GM04504 (cell line): Measurements from ENCODE around the gene NRSN1.
"Not testable (repeated sequence)": the region's sequence is repeated elsewhere in the genome, so short reads cannot be mapped to it uniquely, and the experiment has no call there.

Experiments
- DNase-seq: peaks from one replicate; pipeline ENCODE4 v3.0.0-alpha.2; 2012; ENCODE audit warnings: low read depth

NRSN1 gene

GRCh38 chr6:24142733-24143132 lies 16.7 kb downstream of the NRSN1 start:
- DNase-seq: not testable (repeated sequence)

DNA sequence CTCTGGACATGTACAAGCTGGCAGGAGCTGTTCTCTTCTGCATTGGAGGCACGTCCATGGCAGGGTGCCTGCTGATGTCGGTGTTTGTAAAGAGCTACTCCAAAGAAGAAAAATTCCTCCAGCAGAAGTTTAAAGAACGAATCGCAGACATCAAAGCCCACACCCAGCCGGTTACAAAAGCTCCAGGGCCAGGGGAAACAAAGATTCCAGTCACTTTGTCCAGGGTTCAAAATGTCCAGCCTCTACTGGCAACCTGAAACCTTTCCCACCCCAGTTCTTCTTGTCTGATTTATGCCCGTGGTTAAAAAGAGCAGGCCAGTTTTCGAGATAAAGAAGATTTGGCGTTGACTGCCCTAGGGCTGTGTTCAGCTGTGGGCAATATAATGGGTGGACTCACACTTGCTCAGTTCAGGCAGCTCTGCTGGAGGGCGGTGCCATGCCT lies 19.7 kb downstream of the NRSN1 start:
- DNase-seq: no peak

DNA sequence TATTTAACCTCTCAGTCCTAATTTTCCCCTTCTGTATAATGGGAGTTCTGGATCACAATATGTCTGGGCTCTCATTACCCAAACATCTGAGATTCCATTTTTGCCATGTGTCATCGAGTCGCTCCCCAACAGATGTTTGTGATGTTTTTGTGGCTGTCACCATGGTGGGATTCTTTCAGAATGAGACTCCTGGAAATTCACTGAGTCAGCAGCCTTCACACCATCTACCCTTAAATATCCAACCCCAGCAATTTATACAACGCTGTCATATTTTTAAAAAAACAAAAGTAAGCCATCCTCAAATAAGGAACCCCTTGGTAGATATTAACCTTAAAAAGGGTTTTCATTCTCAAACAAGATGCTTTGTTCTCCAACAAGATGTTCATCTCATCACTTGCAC lies 20.9 kb downstream of the NRSN1 start:
- DNase-seq: no peak

GRCh38 chr6:24147511-24148153 lies 21.6 kb downstream of the NRSN1 start:
- no peak for DNase-seq

DNA sequence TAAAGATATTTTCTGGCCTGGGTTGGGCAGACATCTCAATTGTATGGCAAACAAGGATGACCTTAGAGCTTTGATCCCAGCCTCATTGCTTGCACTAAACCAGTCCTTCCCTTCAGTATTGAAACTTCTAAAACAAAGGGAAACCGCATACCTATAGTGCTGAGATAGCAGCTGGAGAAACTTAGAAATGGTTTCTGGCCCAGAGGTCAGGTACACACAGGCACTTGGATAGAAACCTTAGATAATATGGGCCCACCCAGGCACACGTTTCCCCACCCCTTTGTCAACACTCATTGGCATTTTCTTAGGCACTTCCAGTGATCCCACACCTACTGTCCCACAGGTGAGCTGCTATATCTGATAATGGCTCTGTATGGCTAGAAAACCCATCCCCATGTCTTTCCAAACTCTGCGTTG lies 22.1 kb downstream of the NRSN1 start:
- DNase-seq: no peak

GRCh38 chr6:24148684-24149083 lies 22.7 kb downstream of the NRSN1 start:
- no peak for DNase-seq

DNA sequence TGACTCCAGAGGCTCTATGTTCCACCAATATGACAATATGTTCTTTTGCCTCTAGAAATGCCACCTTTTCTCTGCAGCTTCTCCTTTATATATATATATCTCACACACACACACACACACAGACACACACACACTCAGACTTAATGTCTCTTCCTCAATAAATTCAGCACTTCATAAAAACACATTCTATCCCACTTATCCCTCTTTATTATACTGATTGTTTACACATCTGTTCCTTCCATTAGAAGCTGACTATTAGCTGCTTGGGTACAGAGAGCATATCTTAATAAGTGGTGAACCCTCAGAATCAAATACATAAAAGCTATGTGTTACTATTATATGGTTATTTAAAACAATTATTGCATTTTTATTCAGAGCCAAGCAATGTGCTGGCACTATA lies 23.3 kb downstream of the NRSN1 start:
- DNase-seq: no peak

DNA sequence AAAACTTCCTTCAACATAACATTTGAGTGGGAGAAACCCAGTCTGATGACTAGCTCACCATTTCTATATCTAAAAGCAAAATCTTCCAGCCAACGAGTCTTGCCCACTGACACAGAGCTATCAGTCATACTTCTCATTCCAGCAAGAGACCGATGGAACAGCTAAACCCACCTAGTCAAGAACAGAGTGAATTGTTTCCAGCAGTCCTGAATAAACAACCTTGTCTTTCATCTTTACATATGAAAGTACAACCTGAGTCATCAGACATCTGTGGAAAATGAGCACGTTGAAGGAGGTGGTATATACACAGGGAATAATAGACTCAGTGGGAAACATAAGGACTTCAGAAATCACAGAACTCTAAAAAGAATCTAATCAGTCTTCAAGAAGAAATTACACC lies 23.8 kb downstream of the NRSN1 start:
- DNase-seq: no peak

GRCh38 chr6:24152014-24152413 lies 26.0 kb downstream of the NRSN1 start:
- DNase-seq: no peak

DNA sequence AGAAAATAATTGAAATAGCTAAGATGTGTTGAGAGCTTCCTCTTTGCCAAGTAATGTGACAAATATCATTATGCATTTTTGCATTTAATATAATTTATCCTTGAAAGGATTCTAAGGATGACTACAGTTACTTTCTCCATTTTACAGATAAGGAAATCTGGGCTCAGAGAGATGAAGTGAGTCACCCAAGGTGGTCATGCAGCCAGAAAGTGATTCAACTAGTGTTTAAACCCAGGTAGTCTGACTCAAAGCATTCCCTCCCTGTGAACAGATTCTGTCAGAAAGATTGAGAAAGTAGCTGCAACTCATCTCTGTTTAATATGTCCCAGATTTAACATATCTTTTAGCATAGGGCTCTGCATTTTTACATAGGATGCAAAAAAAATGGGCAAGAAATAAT lies 28.1 kb downstream of the NRSN1 start:
- DNase-seq: no peak

DNA sequence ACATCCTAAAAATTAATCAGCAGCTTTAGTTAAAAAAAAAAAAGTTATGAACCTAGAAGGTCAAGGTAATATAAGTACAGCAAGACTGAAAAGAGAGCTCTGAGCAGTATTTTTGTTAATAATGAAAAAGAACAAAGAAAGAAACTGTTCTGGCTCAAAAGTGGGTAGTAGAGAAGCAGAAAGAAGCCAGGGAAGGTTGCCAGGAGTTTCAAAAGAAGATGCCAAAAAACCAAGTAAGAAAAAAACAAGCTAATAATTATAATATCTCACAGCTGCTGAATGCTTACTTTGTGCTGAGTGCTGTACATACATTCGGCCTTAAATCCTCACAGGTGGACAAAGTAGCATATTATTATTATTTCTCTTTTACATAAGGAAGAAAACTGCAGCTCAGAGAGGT lies 31.9 kb downstream of the NRSN1 start:
- DNase-seq: no peak

DNA sequence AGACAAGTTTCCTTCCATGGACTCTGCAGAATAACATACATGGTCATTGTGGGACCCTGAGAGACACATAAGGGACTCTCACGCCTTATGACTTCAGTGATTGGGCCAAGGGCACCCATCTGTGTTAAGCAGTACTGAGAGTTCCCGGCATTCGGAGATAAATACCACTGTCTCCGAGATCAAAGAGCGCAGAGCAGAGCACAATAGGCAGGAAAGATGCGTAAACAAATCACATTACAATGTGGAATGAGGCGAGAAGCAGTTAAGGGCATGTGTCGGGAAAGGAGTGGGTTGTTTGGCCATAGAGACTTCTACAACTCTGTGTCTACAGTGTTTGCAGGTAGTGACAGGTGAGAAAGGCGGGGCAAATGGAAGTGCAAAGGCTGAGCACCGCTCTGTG lies 57.6 kb downstream of the NRSN1 start:
- DNase-seq: no peak

GRCh38 chr6:24186349-24186748 lies 60.3 kb downstream of the NRSN1 start:
- DNase-seq: no peak

GRCh38 chr6:24187965-24188577 lies 62.1 kb downstream of the NRSN1 start:
- DNase-seq: no peak

GRCh38 chr6:24188578-24189080 lies 62.6 kb downstream of the NRSN1 start:
- DNase-seq: no peak

DNA sequence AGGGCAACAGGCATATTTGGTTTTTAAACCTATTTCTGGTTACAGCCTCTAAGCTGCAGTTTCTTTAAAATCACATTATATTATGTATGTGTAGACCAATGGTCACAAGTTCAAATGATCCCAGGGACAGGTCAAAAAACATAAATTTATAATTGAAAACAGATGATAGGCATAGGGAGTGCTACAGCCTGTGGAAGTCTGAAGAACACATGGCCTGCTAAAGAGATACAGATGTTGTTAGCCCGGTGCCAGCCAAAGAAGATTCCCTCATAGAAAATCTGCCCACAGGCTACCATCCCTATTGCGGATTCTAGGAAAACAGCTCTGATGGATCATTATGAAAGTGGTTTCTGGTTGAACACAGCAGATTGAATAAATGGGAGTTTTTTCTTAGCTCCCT lies 65.3 kb downstream of the NRSN1 start:
- DNase-seq: no peak

DNA sequence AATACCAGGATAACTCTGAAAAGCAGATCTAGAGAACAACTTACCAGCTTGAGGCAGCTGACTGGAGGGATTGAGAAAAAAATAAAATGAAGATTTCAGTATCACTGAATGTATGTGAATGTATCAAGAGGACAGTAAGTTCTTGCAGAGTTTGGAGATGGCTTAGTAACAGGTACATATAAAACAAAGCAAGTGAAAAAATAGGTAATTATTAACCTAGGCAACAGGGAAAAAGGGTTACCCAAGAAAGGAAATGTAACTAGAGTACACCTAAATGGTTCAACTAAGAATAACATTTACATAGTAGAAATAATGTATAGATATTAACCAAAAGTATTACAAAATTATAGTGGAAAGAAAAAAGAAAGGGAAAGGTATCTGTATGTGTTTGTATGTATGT lies 67.3 kb downstream of the NRSN1 start:
- DNase-seq: no peak

- DNase-seq: no peak
Observed at GRCh38 chr6:24194978-24195700, 69.1 kb downstream of the NRSN1 start.

DNA sequence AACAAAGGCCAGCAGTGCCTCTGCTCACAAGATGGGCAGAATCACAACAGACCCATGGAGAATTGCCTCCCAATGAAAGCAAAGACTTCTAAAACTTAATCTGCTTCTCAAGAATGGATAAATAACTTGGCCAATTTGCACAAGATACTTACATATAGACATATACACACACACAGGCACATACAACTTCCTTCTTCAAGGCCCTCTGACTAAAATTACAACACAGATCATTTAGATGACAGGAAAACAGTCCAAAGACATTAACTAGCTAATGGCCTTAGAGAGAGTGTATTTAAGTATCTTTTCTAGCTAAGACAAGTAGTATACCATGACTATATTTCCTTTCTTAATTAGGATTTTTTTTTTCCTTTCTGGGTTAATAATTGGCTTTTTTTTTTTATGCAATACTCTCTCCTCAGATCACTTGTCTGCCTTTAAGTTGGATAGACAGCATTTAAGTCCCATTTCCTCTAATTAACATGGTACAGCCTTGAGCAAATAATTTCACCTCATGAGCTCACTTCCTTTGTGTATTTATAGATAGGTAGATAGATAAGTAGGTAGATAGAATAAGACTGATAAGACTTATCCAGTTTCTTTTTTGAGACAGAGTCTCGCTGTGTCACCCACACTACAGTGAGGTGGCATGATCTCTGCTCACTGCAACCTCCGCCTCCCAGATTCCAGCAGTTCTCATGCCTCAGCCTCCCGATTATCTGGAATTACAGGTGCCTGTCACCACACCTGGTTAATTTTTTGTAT lies 70.0 kb downstream of the NRSN1 start:
- DNase-seq: no peak
